Hepatocyte (in vitro differentiated cells): Measurements from ENCODE around the gene HRH3. TPM values are rescaled to one million over a fixed set of nuclear protein-coding genes. Genes with fewer than 3 reads are reported as not detected.

Source experiments
- DNase-seq: peaks from one replicate; pipeline ENCODE4 v3.0.0-alpha.2; 2016; ENCODE audit warnings: low spot score
- H2AFZ ChIP-seq: fragments of 200-600 bp; sonication (generic); 2 replicates; pipeline ENCODE4 v1.6.0; 2016; ENCODE audit warnings: antibody characterized with exemption, mild to moderate bottlenecking
- H3K27ac ChIP-seq: fragments of 200-600 bp; sonication (generic); 2 replicates; pipeline ENCODE4 v1.5.1; 2016; ENCODE audit warnings: mild to moderate bottlenecking
- H3K27me3 ChIP-seq: fragments of 200-600 bp; sonication (generic); 2 replicates; pipeline ENCODE4 v1.6.1; 2016
- H3K36me3 ChIP-seq: fragments of 200-600 bp; sonication (generic); replicated peaks from 2 replicates; pipeline ENCODE4 v1.5.1; 2016; ENCODE audit warnings: low read depth; ENCODE audit not compliant: insufficient read depth
- H3K4me1 ChIP-seq: fragments of 200-600 bp; sonication (generic); 2 replicates; pipeline ENCODE4 v1.5.1; 2016; ENCODE audit warnings: mild to moderate bottlenecking, moderate library complexity; ENCODE audit not compliant: insufficient read depth
- H3K4me2 ChIP-seq: fragments of 200-600 bp; sonication (generic); 2 replicates; pipeline ENCODE4 v1.6.0; 2016
- H3K4me3 ChIP-seq: fragments of 200-600 bp; sonication (generic); 2 replicates; pipeline ENCODE4 v1.5.1; 2016; ENCODE audit warnings: mild to moderate bottlenecking
- H3K79me2 ChIP-seq: fragments of 200-600 bp; sonication (generic); 2 replicates; pipeline ENCODE4 v1.6.0; 2017; ENCODE audit warnings: mild to moderate bottlenecking
- H3K9me2 ChIP-seq: fragments of 200-600 bp; sonication (generic); replicated peaks from 2 replicates; pipeline ENCODE4 v1.6.0; 2017; ENCODE audit warnings: mild to moderate bottlenecking; ENCODE audit not compliant: insufficient read depth
- H3K9me3 ChIP-seq: fragments of 200-600 bp; sonication (generic); 2 replicates; pipeline ENCODE4 v1.5.1; 2016; ENCODE audit warnings: low read depth, mild to moderate bottlenecking
- H4K20me1 ChIP-seq: fragments of 200-600 bp; sonication (generic); 2 replicates; pipeline ENCODE4 v1.6.0; 2016; ENCODE audit warnings: mild to moderate bottlenecking; ENCODE audit not compliant: insufficient read depth, poor library complexity, severe bottlenecking
- CTCF ChIP-seq: fragments of 200-600 bp; sonication (generic); IDR thresholded peaks from 2 replicates; pipeline ENCODE4 v1.5.1; 2016; ENCODE audit warnings: antibody characterized with exemption, mild to moderate bottlenecking; ENCODE audit not compliant: poor library complexity
- EZH2 ChIP-seq: fragments of 200-600 bp; sonication (generic); IDR thresholded peaks from 2 replicates; pipeline ENCODE4 v1.6.1; 2016; ENCODE audit warnings: antibody characterized with exemption, mild to moderate bottlenecking, borderline replicate concordance
- EZH2phosphoT487 ChIP-seq: fragments of 200-600 bp; sonication (generic); IDR thresholded peaks from one replicate; pipeline ENCODE4 v1.6.1; 2018; ENCODE audit warnings: antibody characterized with exemption, mild to moderate bottlenecking, low read depth, moderate library complexity; ENCODE audit not compliant: unreplicated experiment, severe bottlenecking
- WGBS: methylation state at CpG from one replicate; pipeline ENCODE4 v1.1.6; 2016; ENCODE audit warnings: low lambda C conversion rate; ENCODE audit errors: missing lambda C conversion rate; 5-methylcytosine and 5-hydroxymethylcytosine counted together
- polyA plus RNA-seq: library from polyadenylated mRNA; unstranded; fragments of >200 nt; fragmentation: Nextera tagmentation; extraction: Ambion mirVana; gene quantifications from 2 replicates; pipeline ENCODE4 v1.2.1, GENCODE V29; 2016
- total RNA-seq: library from RNA; depleted of rRNA; stranded (reverse); fragments of >200 nt; gene quantifications from 2 replicates; pipeline ENCODE4 v1.2.3, GENCODE V29; 2014

HRH3 gene
- total and polyA plus RNA-seq, 2 experiments from 2014 or later = not detected

DNA sequence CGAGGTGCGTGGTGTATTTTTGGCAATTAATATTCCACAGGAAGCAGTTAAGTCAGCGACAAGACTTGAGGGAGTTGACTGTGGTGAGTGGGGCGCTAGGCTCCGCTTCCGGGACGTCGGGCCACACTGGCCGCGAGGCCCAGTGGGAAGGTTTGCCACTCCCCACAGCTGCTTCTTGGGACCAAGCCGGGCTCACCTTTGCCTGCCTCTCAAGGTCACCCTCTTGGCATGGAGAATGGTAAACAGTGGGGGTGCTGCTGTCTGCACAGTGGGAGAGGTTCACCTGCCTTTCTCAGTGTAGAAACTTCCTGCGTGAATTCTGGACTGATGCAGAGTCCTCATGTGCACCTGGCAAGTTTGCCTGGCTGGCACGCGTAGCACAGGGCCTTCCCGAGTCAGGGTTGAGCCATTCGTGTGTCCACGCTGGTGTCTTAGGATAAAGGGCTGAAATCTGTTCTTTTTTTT, 24.6 kb upstream of the HRH3 start:
- DNase-seq = no peak
- H4K20me1 ChIP-seq = peaks cover 95% of the 10 kb centered on the region
- no peaks in the 10 kb centered on the region for H3K36me3 ChIP-seq
- peaks cover 7% of the 10 kb centered on the region for H3K4me1 ChIP-seq
- peaks cover 100% of the 10 kb centered on the region for H3K79me2 ChIP-seq
- no peaks in the 10 kb centered on the region for H3K27me3 ChIP-seq
- no peaks in the 10 kb centered on the region for H3K9me3 ChIP-seq
- no peak overlapping the region for H3K4me2 ChIP-seq
- H2AFZ ChIP-seq = no peak overlapping the region
- H3K9me2 ChIP-seq = no peaks in the 10 kb centered on the region
- WGBS = 90% methylated on average over 17 of the region's 17 CpGs
- no peak overlapping the region for H3K4me3 ChIP-seq
- no peak overlapping the region for H3K27ac ChIP-seq
- TF ChIP-seq EZH2 (no peak), CTCF (no peak), EZH2phosphoT487 (no peak)

GRCh38 chr20:62243906-62244515, 23.9 kb upstream of the HRH3 start:
- no peak overlapping the region for H3K4me3 ChIP-seq
- no peak for TF ChIP-seq EZH2phosphoT487
- no peak for TF ChIP-seq EZH2
- no peak for TF ChIP-seq CTCF
- no peak overlapping the region for H3K4me2 ChIP-seq
- peaks cover 10% of the 10 kb centered on the region for H3K4me1 ChIP-seq
- H4K20me1 ChIP-seq = peaks cover 96% of the 10 kb centered on the region
- 93% methylated on average over 21 of the region's 21 CpGs for WGBS
- H3K27ac ChIP-seq = no peak overlapping the region
- DNase-seq = no peak
- peaks cover 100% of the 10 kb centered on the region for H3K79me2 ChIP-seq
- H3K9me3 ChIP-seq = no peaks in the 10 kb centered on the region
- H3K9me2 ChIP-seq = no peaks in the 10 kb centered on the region
- no peak overlapping the region for H2AFZ ChIP-seq
- no peaks in the 10 kb centered on the region for H3K36me3 ChIP-seq
- no peaks in the 10 kb centered on the region for H3K27me3 ChIP-seq

GRCh38 chr20:62243106-62243505, 23.0 kb upstream of the HRH3 start:
- no peak for TF ChIP-seq EZH2
- TF ChIP-seq EZH2phosphoT487 = no peak
- DNase-seq = no peak
- Histone ChIP-seq H3K4me3 (no peak overlapping the region), H3K36me3 (no peaks in the 10 kb centered on the region), H3K9me2 (no peaks in the 10 kb centered on the region), H3K27me3 (no peaks in the 10 kb centered on the region), H3K27ac (no peak overlapping the region), H2AFZ (no peak overlapping the region), H4K20me1 (peaks cover 89% of the 10 kb centered on the region), H3K79me2 (peaks cover 95% of the 10 kb centered on the region), H3K4me1 (peaks cover 10% of the 10 kb centered on the region), H3K9me3 (no peaks in the 10 kb centered on the region), H3K4me2 (no peak overlapping the region)
- 89% methylated on average over 22 of the region's 22 CpGs for WGBS

- H3K79me2 ChIP-seq = peaks cover 86% of the 10 kb centered on the region
Observed at GRCh38 chr20:62242176-62242575, 22.1 kb upstream of the HRH3 start.

More at GRCh38 chr20:62242176-62242575, 22.1 kb upstream of the HRH3 start:
- Histone ChIP-seq H3K4me1 (peaks cover 10% of the 10 kb centered on the region), H3K27ac (no peak overlapping the region), H3K4me2 (no peak overlapping the region), H3K36me3 (no peaks in the 10 kb centered on the region), H2AFZ (no peak overlapping the region), H3K4me3 (no peak overlapping the region), H3K27me3 (no peaks in the 10 kb centered on the region), H3K9me2 (no peaks in the 10 kb centered on the region), H3K9me3 (no peaks in the 10 kb centered on the region), H4K20me1 (peaks cover 81% of the 10 kb centered on the region)
- TF ChIP-seq EZH2 = no peak
- no peak for TF ChIP-seq CTCF
- TF ChIP-seq EZH2phosphoT487 = no peak
- DNase-seq = no peak
- WGBS = 89% methylated on average over 6 of the region's 6 CpGs
